DND-41 (cell line): ENCODE data around the gene MTMR2.

ENCODE experiments used
- ATAC-seq: fragments of 200-7000 bp; cut with Tn5 transposase; 3 replicates; pipeline ENCODE4 v1.9.1; 2021; ENCODE audit warnings: low read depth; ENCODE audit not compliant: insufficient read depth
- DNase-seq: peaks from one replicate; pipeline ENCODE4 v3.0.0-alpha.2; 2020
- H2AFZ ChIP-seq: 2 replicates; pipeline ENCODE4 v1.6.0; 2012; ENCODE audit warnings: low read depth, low read length
- H3K27ac ChIP-seq: 2 replicates; pipeline ENCODE4 v1.5.1; 2012; ENCODE audit warnings: low read length, inconsistent platforms
- H3K27me3 ChIP-seq: fragments of 200-600 bp; sonication (generic); 2 replicates; pipeline ENCODE4 v1.6.0; 2012; ENCODE audit warnings: low read length, mild to moderate bottlenecking, inconsistent platforms; ENCODE audit not compliant: insufficient read depth, poor library complexity
- H3K36me3 ChIP-seq: 2 replicates; pipeline ENCODE4 v1.5.1; 2012; ENCODE audit warnings: low read length, inconsistent platforms; ENCODE audit not compliant: insufficient read depth
- H3K4me1 ChIP-seq: 2 replicates; pipeline ENCODE4 v1.5.1; 2012; ENCODE audit warnings: mild to moderate bottlenecking, low read length; ENCODE audit not compliant: insufficient read depth
- H3K4me2 ChIP-seq: 2 replicates; pipeline ENCODE4 v1.6.0; 2012; ENCODE audit warnings: mild to moderate bottlenecking, moderate library complexity, low read length, inconsistent platforms; ENCODE audit not compliant: insufficient read depth
- H3K4me3 ChIP-seq, 2 experiments: fragments of 200-600 bp in 1 of 2; shearing (Covaris generic) in 1 of 2; 2 replicates each; pipeline ENCODE4 v1.5.1; 2012 to 2016; ENCODE audit warnings: inconsistent platforms in 2 of 2, low read length in 2 of 2, mild to moderate bottlenecking in 2 of 2, low read depth in 1 of 2, moderate library complexity in 1 of 2
- H3K79me2 ChIP-seq: 2 replicates; pipeline ENCODE4 v1.6.0; 2012; ENCODE audit warnings: low read length, inconsistent platforms; ENCODE audit not compliant: insufficient read depth
- H3K9ac ChIP-seq: 2 replicates; pipeline ENCODE4 v1.6.0; 2012; ENCODE audit warnings: low read depth, mild to moderate bottlenecking, inconsistent platforms, low read length, moderate library complexity
- H3K9me3 ChIP-seq: 2 replicates; pipeline ENCODE4 v1.5.1; 2012; ENCODE audit warnings: low read length, moderate library complexity, mild to moderate bottlenecking, inconsistent platforms; ENCODE audit not compliant: insufficient read depth, severe bottlenecking
- H4K20me1 ChIP-seq: 2 replicates; pipeline ENCODE4 v1.6.0; 2012; ENCODE audit warnings: low read length; ENCODE audit not compliant: insufficient read depth
- EZH2 ChIP-seq: IDR thresholded peaks from 3 replicates; pipeline ENCODE4 v1.6.1; 2012; ENCODE audit warnings: borderline replicate concordance, low read depth, mild to moderate bottlenecking, moderate library complexity, low read length, inconsistent platforms; ENCODE audit not compliant: severe bottlenecking
- TF ChIP-seq, protein P1 (sequence below): IDR thresholded peaks from 2 replicates; pipeline ENCODE4 v1.5.1; 2012; ENCODE audit warnings: borderline replicate concordance, low read length, moderate library complexity, mild to moderate bottlenecking; ENCODE audit not compliant: poor library complexity, severe bottlenecking; ENCODE audit errors: extremely low read depth

Gene MTMR2

GRCh38 chr11:95964281-95964680, 40.4 kb upstream of the MTMR2 start:
- no peak for DNase-seq
- no peaks in the 10 kb centered on the region for H3K27me3 ChIP-seq
- no peaks in the 10 kb centered on the region for H3K4me1 ChIP-seq
- no peak overlapping the region for H3K9ac ChIP-seq
- TF ChIP-seq, protein P1, sequence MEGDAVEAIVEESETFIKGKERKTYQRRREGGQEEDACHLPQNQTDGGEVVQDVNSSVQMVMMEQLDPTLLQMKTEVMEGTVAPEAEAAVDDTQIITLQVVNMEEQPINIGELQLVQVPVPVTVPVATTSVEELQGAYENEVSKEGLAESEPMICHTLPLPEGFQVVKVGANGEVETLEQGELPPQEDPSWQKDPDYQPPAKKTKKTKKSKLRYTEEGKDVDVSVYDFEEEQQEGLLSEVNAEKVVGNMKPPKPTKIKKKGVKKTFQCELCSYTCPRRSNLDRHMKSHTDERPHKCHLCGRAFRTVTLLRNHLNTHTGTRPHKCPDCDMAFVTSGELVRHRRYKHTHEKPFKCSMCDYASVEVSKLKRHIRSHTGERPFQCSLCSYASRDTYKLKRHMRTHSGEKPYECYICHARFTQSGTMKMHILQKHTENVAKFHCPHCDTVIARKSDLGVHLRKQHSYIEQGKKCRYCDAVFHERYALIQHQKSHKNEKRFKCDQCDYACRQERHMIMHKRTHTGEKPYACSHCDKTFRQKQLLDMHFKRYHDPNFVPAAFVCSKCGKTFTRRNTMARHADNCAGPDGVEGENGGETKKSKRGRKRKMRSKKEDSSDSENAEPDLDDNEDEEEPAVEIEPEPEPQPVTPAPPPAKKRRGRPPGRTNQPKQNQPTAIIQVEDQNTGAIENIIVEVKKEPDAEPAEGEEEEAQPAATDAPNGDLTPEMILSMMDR: no peak
- no peak for TF ChIP-seq EZH2
- H4K20me1 ChIP-seq: no peaks in the 10 kb centered on the region
- H3K4me2 ChIP-seq: no peak overlapping the region
- no peak for ATAC-seq
- no peak overlapping the region for H3K27ac ChIP-seq
- H3K4me3 ChIP-seq: no peak overlapping the region
- H3K9me3 ChIP-seq: no peaks in the 10 kb centered on the region
- H3K36me3 ChIP-seq: no peaks in the 10 kb centered on the region
- no peaks in the 10 kb centered on the region for H3K79me2 ChIP-seq
- H2AFZ ChIP-seq: no peak overlapping the region

DNA sequence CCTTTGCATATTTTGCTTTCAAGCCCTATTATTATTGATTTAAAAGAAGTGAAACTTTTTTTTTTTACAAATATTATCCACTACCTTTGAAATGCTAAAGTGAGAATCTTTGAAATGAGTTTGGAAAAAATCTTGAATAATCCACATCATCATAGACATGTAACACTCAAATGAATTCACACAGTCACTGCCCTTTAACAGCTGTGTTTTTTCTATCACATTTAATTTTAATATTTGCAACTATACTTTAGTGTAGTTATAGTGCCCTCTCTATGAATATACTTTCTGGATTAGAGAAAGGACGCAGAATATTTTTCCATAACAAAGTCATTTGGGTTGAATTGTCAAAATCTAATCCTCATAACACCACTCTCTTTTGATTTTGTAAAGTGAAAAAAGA, 37.9 kb upstream of the MTMR2 start:
- TF ChIP-seq EZH2: no peak
- TF ChIP-seq, protein P1: no peak
- no peak overlapping the region for H3K9ac ChIP-seq
- no peaks in the 10 kb centered on the region for H4K20me1 ChIP-seq
- no peaks in the 10 kb centered on the region for H3K36me3 ChIP-seq
- H3K9me3 ChIP-seq: no peaks in the 10 kb centered on the region
- no peak overlapping the region for H2AFZ ChIP-seq
- no peak for DNase-seq
- H3K79me2 ChIP-seq: no peaks in the 10 kb centered on the region
- no peaks in the 10 kb centered on the region for H3K4me1 ChIP-seq
- H3K4me2 ChIP-seq: no peak overlapping the region
- H3K4me3 ChIP-seq: no peak overlapping the region
- ATAC-seq: no peak
- no peak overlapping the region for H3K27ac ChIP-seq
- no peaks in the 10 kb centered on the region for H3K27me3 ChIP-seq

GRCh38 chr11:95950905-95951304, 27.0 kb upstream of the MTMR2 start:
- Histone ChIP-seq H3K27me3 (no peaks in the 10 kb centered on the region), H3K4me2 (no peak overlapping the region), H3K4me3 (no peak overlapping the region), H3K27ac (no peak overlapping the region), H3K79me2 (no peaks in the 10 kb centered on the region), H3K36me3 (no peaks in the 10 kb centered on the region), H3K4me1 (no peaks in the 10 kb centered on the region), H2AFZ (no peak overlapping the region), H3K9me3 (peaks cover 6% of the 10 kb centered on the region), H3K9ac (no peak overlapping the region), H4K20me1 (no peaks in the 10 kb centered on the region)
- DNase-seq (no peak), ATAC-seq (no peak)
- TF ChIP-seq, protein P1: no peak
- no peak for TF ChIP-seq EZH2

DNA sequence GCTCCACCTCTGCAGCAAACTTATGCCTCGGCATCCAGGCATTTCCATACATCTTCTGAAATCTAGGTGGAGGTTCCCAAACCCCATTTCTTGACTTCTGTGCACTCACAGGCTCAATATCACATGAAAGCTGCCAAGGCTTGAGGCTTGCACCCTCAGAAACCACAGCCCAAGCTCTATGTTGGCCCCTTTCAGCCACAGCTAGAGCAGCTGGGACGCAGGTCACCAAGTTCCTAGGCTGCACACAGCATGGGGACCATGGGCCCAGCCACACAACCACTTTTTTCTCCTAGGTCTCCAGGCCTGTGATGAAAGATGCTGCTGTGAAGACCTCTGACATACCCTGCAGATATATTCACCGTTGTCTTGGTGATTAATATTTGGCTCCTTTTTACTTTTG, 24.7 kb upstream of the MTMR2 start:
- Histone ChIP-seq H3K4me1 (no peaks in the 10 kb centered on the region), H3K36me3 (no peaks in the 10 kb centered on the region), H2AFZ (no peak overlapping the region), H3K4me2 (no peak overlapping the region), H3K27ac (no peak overlapping the region), H3K79me2 (no peaks in the 10 kb centered on the region), H3K9ac (no peak overlapping the region), H3K4me3 (no peak overlapping the region), H3K9me3 (peaks cover 20% of the 10 kb centered on the region), H4K20me1 (no peaks in the 10 kb centered on the region), H3K27me3 (no peaks in the 10 kb centered on the region)
- no peak for TF ChIP-seq EZH2
- DNase-seq (no peak), ATAC-seq (no peak)
